Activated CD4-positive, CD25-positive, alpha-beta regulatory T cell treated with anti-CD3 and anti-CD28 coated beads, Interleukin-2, amount 50 U/mL, for 16 hours (primary cell): ENCODE results near the gene RNF103.
A peak's percentile ranks its signal among the peaks of the same experiment; 100 is the strongest.
"Not testable (repeated sequence)": the region's sequence is repeated elsewhere in the genome, so short reads cannot be mapped to it uniquely, and the experiment has no call there.

Source experiments
- DNase-seq: peaks from one replicate; pipeline ENCODE4 v3.0.0-alpha.2; 2020; ENCODE audit warnings: low read depth, low spot score

Gene RNF103

GRCh38 chr2:86625096-86625495 lies 1.4 kb upstream of the RNF103 start:
- DNase-seq = no peak

GRCh38 chr2:86624267-86624547 lies 542 bp upstream of the RNF103 start:
- DNase-seq = no peak

- DNase-seq = peak; percentile 2
These were observed 597 bp downstream of the RNF103 start for GRCh38 chr2:86623043-86623493.

DNA sequence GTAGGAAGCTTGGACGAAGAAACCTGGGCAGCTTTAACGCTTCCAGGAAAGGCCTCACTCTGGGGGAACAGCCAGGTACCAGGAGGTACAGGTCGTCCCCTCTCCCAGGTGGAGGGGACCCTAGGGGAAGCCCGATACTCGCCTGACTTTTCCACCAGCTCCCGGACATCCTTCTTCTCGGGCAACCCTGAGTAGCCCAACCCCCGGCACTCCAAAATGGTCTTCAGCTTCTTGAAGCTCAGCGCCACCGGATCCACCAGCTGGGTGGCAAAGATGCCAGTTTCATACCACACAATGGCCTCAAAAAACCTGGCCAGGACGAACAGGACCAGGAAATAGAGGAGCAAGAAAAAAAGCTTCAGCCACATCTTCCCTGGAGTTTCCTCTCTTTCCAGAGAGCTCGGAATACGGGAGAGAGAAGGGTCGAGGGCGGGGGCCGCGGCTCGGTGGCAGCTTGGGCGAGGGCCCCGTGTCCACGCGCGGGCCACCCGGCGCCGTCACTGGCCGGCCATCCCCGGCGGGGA lies 1.1 kb downstream of the RNF103 start:
- no peak for DNase-seq

DNA sequence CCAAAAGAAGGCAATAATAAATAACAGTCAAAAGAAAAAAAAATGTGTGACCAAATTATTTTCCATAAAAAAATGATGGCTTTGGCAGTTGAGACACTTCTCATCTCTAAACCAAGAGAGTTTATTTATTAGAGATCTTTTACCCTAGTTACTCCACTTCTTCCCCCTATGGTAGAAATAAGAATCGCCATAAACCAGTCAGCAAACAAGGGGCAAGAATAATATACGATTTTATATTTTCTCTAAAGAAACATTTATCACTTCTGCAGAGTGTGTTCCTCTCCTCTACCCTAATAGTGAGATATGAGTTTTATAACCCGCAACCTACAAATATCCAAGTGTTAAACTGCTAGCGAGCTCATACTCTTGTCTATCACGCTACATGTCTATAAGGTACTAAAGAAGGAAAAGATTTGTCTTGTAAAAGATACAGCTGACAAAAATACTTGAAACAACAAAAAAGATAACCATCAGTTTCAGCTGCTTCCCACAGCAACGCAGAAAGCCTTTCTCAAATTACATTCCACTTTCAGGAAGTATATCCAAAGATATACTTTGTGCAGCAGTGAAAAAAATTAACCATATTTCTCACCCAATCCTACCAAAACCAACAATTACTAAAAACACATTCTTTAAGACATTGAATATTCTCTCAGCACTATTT lies 2.3 kb downstream of the RNF103 start:
- no peak for DNase-seq

DNA sequence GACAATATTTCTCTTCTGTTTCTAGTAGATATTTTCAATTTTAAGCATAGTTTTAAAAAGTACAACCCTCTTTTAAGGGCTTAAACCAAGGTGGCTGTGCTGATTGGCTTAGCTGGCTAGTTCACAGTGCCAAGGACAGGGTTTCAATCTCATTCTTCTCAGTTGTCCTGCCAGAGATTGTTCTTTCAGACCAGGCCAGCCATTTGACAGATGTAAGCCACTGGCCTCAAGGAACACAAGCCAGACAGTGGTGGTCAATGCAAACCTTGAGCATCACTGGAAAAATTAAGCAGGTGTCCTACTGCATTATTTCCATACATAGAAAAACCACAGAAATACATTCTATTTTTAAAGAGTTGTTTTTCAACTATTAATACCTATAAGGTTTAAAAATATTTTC lies 5.9 kb downstream of the RNF103 start:
- DNase-seq = no peak

GRCh38 chr2:86617153-86617552 lies 6.5 kb downstream of the RNF103 start:
- DNase-seq = no peak

DNA sequence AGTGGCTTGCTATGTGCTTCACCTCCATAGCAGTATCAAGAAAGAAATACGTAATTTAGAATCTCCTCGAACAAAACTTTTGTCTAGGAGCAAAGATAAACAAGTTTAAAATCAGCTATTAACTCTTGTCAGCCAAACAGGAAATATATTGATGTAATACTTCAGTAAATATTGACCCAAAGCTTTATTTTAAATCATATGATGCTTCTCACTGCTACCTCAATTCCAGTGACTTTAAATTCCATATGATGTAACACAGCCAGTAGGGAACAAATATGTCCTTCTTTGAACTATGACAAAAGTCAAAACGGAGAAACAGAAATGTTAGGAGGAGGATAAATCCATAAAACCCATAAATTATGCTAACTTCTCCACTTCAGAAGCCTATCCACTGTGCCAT lies 7.2 kb downstream of the RNF103 start:
- DNase-seq = no peak

DNA sequence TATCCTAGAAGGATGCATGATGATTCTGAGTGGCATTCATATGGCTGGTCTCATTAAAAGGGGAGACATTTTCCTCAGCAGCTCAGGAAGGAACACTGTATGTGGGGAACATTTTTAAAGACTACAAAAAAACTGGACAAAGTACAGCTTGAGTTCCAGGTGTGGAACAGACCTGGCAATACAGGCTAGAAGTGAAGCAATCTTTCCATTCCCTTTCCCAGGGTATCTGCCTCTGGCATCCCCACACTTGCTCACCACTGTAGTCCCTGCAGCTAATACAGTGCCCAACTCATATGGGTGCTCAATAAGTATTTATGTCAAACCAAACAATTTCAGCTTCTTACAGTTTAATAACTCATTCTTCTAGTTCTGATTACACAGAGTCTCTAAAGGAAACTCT lies 8.1 kb downstream of the RNF103 start:
- DNase-seq = no peak

DNA sequence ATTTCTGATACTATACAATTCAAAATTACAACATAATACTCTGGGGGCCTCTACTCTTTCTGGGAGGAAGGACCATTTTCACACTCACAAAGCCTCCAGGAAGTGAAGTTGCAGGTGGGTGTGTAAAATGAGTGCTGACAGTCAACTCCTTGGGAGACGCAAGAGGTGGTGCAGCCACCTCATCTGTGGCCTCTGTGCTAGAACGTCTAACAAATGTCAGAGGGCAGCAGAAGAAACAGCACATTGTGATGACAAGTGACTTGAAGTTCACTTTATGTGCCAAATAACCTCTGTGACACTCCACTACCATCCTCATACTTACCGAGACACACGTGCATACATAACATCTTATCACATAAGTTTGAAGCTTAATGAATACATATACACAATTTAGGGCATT lies 10.2 kb downstream of the RNF103 start:
- no peak for DNase-seq

GRCh38 chr2:86610871-86611270 lies 12.8 kb downstream of the RNF103 start:
- DNase-seq = no peak

GRCh38 chr2:86608832-86609410 lies 14.7 kb downstream of the RNF103 start:
- no peak for DNase-seq

- DNase-seq = no peak
These were observed 19.8 kb downstream of the RNF103 start for GRCh38 chr2:86603905-86604304.

GRCh38 chr2:86598966-86599365 lies 24.7 kb downstream of the RNF103 start:
- DNase-seq = no peak

DNA sequence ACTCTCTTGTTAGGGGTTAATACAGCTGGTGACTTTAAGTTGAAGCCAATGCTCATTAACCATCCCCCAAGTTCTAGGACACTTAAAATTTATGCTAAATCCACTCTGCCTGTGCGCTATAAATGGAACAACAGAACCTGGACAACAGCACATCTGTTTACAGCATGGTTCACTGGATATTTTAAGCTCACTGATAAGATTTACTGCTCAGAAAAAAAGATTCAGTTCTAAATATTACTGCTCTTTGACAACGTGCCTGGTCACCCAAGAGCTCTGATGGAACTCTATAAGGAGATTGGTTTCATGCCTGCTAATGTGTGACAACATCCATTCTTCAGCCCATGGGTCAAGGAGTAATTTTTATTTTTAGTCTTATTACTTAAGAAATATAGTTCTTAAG lies 27.5 kb downstream of the RNF103 start:
- DNase-seq = no peak

GRCh38 chr2:86593266-86593665 lies 30.4 kb downstream of the RNF103 start:
- DNase-seq = no peak

- DNase-seq = no peak
These were observed 31.0 kb downstream of the RNF103 start for GRCh38 chr2:86592547-86593230.

DNA sequence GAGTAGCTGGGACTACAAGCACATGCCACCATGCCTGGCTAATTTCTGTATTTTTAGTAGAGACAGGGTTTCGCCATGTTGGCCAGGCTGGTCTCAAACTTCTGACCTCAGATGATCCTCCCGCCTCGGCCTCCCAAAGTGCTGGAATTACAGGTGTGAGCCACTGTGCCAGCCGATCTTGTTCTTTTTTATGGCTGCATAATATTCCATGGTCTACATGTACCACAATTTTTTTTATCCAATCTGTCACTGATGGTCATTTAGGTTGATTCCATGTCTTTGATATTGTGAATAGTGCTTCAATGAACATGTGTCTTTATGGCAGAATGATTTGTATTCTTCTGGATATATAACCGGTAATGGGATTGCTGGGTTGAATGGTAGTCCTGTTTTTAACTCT lies 34.0 kb downstream of the RNF103 start:
- not testable (repeated sequence) for DNase-seq

GRCh38 chr2:86584151-86584913 lies 39.3 kb downstream of the RNF103 start:
- DNase-seq = no peak

DNA sequence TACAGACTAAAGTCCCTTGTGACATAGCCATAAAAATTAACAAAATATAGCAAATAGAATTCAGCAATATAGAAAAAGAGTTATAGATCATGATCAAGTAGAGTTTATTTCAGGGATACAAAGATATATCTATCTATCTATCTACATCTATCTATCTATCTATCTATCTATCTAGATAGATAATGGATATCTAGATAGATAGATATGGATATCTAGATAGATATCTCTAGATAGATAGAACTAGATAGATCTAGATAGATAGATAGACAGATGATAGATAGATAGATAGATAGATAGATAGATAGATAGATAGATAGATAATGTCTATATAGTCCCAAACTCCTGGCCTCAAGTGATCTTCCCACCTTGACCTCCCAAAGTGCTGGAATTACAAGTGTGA lies 43.1 kb downstream of the RNF103 start:
- DNase-seq = no peak

DNA sequence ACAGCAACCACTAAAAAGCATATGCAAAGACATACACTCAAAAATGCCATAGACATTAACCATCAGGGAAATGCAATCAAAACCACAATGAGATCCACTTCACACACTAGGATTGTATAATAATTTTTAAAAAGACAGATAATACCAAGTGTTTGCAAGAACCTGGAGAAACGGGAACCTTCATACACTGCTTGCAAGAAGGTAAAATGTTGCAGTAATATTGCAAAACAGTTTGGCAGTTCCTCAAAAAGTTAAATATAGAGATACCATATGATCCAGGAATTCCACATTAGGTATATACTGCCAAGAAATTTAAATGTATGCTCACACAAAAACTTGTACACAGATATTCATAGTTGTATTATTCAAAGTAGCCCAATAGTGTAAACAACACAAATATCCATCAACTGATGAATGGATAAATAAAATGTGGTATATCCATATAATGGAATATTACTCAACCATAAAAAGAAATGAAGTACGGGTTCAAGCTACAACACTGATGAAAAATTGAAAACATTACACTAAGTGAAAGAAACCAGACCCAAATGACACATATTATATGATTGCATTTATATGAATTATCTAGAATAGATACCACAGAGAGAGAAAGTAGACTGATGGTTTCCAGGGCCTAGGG lies 45.7 kb downstream of the RNF103 start:
- no peak for DNase-seq

DNA sequence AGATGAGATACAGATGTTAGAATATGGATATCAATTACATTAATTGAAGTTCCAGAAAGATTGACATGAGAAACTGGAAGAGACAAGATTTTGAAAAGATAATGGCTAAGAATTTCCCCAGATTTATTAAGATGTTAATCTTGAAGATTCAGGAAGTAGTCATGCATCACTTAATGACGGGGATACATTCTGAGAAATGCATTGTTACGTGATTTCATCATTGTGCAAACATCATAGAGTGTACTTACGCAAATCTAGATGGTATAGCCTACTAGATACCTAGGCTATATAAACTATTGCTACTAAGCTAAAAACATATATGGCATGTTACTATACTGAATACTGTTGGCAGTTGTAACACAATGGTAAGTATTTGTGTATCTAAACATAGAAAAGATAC lies 53.6 kb downstream of the RNF103 start:
- no peak for DNase-seq
